GM12865 (cell line): ENCODE results near the gene AOX1.

Source experiments
- DNase-seq: peaks from one replicate; pipeline ENCODE4 v3.0.0; 2010; ENCODE audit warnings: low read depth
- H3K4me3 ChIP-seq: 2 replicates; pipeline ENCODE4 v1.5.1; 2011; ENCODE audit warnings: mild to moderate bottlenecking, low read depth, low read length, control low read depth
- TF ChIP-seq, protein P1 (sequence below): IDR thresholded peaks from 2 replicates; pipeline ENCODE4 v1.5.1; 2011; ENCODE audit warnings: low read length, control low read depth, low read depth, inconsistent platforms; ENCODE audit not compliant: insufficient read depth; ENCODE audit errors: missing control alignments

The AOX1 gene

GRCh38 chr2:200670751-200671150 is 84.9 kb downstream of the AOX1 start:
- TF ChIP-seq, protein P1, sequence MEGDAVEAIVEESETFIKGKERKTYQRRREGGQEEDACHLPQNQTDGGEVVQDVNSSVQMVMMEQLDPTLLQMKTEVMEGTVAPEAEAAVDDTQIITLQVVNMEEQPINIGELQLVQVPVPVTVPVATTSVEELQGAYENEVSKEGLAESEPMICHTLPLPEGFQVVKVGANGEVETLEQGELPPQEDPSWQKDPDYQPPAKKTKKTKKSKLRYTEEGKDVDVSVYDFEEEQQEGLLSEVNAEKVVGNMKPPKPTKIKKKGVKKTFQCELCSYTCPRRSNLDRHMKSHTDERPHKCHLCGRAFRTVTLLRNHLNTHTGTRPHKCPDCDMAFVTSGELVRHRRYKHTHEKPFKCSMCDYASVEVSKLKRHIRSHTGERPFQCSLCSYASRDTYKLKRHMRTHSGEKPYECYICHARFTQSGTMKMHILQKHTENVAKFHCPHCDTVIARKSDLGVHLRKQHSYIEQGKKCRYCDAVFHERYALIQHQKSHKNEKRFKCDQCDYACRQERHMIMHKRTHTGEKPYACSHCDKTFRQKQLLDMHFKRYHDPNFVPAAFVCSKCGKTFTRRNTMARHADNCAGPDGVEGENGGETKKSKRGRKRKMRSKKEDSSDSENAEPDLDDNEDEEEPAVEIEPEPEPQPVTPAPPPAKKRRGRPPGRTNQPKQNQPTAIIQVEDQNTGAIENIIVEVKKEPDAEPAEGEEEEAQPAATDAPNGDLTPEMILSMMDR = no peak
- H3K4me3 ChIP-seq = no peak overlapping the region
- no peak for DNase-seq

DNA sequence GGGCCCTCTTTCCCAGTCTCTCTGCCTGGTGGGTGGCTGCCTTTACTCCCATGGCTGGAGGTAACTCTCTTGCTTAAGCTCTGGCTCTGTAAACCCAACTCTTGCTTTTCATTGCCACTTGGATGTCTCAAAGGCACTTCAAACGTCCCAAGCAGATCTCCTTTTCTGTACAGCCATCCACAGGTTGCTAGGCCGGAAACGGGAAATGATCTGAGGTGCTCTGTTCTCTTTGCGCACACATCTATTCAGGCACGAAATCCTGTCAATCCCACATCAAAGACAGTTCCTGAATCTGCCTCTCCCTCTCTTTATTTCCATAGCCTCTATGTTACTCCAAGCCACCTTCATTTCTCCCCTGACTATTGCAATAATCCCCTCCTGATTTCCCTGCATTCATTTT is 87.4 kb downstream of the AOX1 start:
- DNase-seq = no peak
- TF ChIP-seq, protein P1 = no peak
- no peak overlapping the region for H3K4me3 ChIP-seq

DNA sequence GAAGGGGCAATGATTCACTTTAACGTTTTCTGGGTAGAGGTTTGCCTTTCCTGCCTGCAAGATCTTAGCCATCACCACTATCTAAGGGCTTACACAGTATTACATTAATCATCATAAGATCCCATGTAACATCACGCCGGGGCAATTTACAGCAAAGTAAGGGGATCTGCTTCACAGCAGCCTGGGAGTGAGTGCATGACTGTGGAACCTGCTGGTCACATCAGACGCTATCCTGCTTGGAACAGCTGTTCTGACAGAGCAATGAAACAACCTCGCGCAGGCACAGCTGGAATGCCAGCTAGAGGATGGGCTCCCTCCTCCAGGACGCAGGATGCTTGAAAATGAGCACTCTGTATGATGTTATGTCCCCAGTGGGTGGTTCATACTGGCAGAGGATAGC is 89.0 kb downstream of the AOX1 start:
- no peak overlapping the region for H3K4me3 ChIP-seq
- DNase-seq = no peak
- TF ChIP-seq, protein P1 = no peak

DNA sequence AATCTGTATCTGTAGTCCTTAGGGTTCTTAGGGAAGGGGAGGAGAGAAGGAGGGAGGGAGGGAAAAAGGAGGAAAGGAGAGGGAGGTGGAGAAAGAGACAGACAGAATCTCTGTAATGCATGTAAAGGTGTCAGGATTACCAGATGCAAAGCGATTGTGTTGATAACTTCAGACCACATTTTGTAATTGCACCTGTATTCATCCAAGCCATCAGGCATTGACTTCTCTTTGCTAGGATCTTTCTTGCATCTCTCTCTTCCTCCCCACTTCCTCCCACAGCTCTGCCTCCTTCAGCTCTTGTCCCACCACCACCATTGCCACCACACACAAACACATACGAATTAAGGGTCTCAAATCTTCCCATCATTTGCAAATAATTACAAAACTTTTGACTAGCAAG is 91.4 kb downstream of the AOX1 start:
- TF ChIP-seq, protein P1 = no peak
- no peak overlapping the region for H3K4me3 ChIP-seq
- DNase-seq = no peak

DNA sequence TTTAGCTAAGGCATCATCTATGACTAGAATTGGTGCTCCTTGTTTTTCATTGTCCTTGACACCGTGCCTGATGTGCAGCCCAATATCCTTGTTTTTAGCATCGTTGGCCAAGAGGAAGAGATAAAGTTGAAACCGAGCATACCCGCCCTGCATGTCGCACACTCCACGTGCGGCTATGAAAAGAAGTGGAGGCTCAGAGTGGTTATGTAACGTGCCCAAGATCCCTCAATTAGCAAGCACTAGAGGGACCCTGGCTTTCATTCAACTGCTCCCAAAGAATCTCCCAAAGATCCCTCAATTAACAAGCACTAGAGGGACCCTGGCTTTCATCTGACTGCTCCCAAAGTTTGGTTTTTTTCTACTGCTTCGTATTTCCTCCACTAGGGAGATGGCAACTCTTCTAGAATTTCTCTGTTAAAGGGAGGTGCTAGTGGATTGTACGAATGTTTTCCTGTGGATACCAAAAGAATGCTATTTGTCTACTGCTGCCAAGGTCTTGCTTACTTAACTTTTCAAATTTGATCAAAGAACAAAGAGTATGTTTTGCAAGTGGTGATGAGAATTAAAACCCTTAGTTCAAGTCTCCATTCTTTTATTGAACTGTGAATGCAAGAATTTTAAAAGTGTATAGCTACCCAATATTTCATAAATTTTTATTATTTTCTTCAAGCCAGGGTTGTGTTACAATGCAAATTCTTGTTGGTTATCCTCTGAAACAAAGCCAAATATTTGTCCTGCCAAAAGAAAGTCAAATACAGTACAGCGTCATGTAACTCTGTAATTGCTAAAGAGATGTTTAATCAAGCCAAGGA is 92.1 kb downstream of the AOX1 start:
- no peak overlapping the region for H3K4me3 ChIP-seq
- DNase-seq = no peak
- TF ChIP-seq, protein P1 = no peak

GRCh38 chr2:200679127-200679526 is 93.3 kb downstream of the AOX1 start:
- no peak overlapping the region for H3K4me3 ChIP-seq
- no peak for DNase-seq
- TF ChIP-seq, protein P1 = no peak

DNA sequence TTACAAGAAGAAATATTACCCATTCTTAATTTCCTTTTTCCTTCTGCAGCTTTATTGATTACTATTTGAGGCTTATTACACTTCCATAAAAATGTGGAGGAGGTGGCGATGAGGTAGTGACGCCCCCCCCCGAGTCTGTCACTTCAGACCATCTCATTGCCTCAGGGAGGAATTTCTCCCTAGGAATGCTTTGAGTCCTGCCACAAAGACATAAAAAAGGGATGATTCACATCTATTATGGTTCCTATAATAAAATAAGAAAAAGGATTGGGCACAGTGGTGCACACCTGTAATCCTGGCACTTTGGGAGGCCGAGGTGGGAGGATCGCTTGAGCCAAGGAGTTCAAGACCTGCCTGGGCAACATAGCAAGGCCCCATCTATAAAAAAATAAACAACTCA is 93.7 kb downstream of the AOX1 start:
- TF ChIP-seq, protein P1 = no peak
- no peak overlapping the region for H3K4me3 ChIP-seq
- DNase-seq = no peak
